Breast epithelium (tissue), 4 donors: ENCODE results near the gene SDR42E2. TPM values are rescaled to one million over a fixed set of nuclear protein-coding genes. Genes with fewer than 3 reads are reported as not detected.
A peak's percentile ranks its signal among the peaks of the same experiment; 100 is the strongest.

Experiments
- DNase-seq, 2 donors: peaks; one replicate each; pipeline ENCODE4 v3.0.0-alpha.2; 2019; ENCODE audit warnings: low spot score in 2 of 2
- H3K27ac ChIP-seq, 2 donors: fragments of 200-600 bp; sonication (generic) in 1 of 2; one replicate each; pipeline ENCODE4 v1.5.1; 2016 to 2019; ENCODE audit warnings: mild to moderate bottlenecking in 1 of 2
- H3K27me3 ChIP-seq, 2 donors: fragments of 200-600 bp; sonication (generic) in 1 of 2; one replicate each; pipeline versions ENCODE4 v1.5.1 to v1.6.0; 2017 to 2019; ENCODE audit warnings: control low read depth in 1 of 2, mild to moderate bottlenecking in 1 of 2
- H3K36me3 ChIP-seq: fragments of 200-600 bp; one replicate; pipeline ENCODE4 v1.5.1; 2019
- H3K4me1 ChIP-seq, 2 donors: fragments of 200-600 bp; sonication (generic); one replicate each; pipeline ENCODE4 v1.5.1; 2016 to 2019; ENCODE audit warnings: control low read depth in 1 of 2
- H3K4me3 ChIP-seq, 3 donors: fragments of 200-600 bp; sonication (generic); 1 replicate in 2 of 3; 2 replicates in 1 of 3; pipeline ENCODE4 v1.5.1; 2016 to 2019; ENCODE audit warnings: mild to moderate bottlenecking in 3 of 3, moderate library complexity in 2 of 3
- H3K9me3 ChIP-seq, 2 donors: fragments of 200-600 bp; sonication (generic) in 1 of 2; one replicate each; pipeline ENCODE4 v1.5.1; 2016 to 2019; ENCODE audit warnings: control low read depth in 1 of 2
- POLR2A ChIP-seq: fragments of 450-650 bp; IDR thresholded peaks from one replicate; pipeline ENCODE4 v1.6.1; 2016; ENCODE audit warnings: antibody characterized with exemption, mild to moderate bottlenecking, moderate library complexity
- POLR2AphosphoS5 ChIP-seq, 3 donors: sonication (generic); formaldehyde crosslinking; IDR thresholded peaks; one replicate each; pipeline ENCODE4 v1.6.1; 2017; ENCODE audit warnings: antibody characterized with exemption in 3 of 3
- intact Hi-C: fragments of 100-400 bp; cut with DNase I; formaldehyde crosslinking; loops from one replicate; pipeline ENCODE4 v1.15.1; 2023; ENCODE audit warnings: low total_unique reads
- total RNA-seq, 3 donors: library from RNA; depleted of rRNA; stranded (reverse); fragments of >200 nt; gene quantifications; one replicate each; pipeline ENCODE4 v1.1.0, GENCODE V29; 2016
- TF ChIP-seq, protein P1 (sequence below), 3 donors: fragments of 450-650 bp; IDR thresholded peaks; one replicate each; pipeline ENCODE4 v1.5.1; 2016 to 2017; ENCODE audit warnings: antibody characterized with exemption in 3 of 3, mild to moderate bottlenecking in 3 of 3, moderate library complexity in 3 of 3

The SDR42E2 gene
- total RNA-seq, 3 donors from 2014 or later, result 0.16 TPM; not detected in 2

DNA sequence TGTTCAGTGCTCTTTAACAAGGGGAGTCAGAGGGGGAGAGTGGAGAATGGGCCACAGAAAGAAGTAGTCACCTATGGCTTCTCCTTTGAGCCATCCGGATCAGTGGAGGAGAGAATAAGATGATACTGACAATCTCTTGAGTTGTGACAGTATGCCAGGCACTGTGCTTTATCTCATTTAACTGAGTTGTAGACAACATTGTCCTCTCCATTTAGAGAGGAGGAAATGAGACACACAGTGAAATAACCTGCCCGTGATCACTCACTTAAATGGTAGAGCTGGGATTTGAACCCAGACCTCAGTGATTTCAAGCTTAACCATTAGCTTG lies 25.9 kb downstream of the SDR42E2 start:
- no peak overlapping the region for H3K4me3 ChIP-seq
- H3K9me3 ChIP-seq, result no peaks in the 10 kb centered on the region
- no peak for DNase-seq
- H3K27ac ChIP-seq, result peak overlapping the region; percentile 97 to 98
- no peaks in the 10 kb centered on the region for H3K27me3 ChIP-seq
- H3K4me1 ChIP-seq, result peaks cover 9 to 11% of the 10 kb centered on the region in 2 donors
- H3K36me3 ChIP-seq, result no peaks in the 10 kb centered on the region
- intact Hi-C loops, result loop anchor here (5.0 kb wide), 1 partner anchor 186 kb away; the partner anchor contains the start of gene PDZD9
- TF ChIP-seq POLR2A (no peak), POLR2AphosphoS5 (IDR thresholded peaks at IDR 0.05) (no peak)
- TF ChIP-seq, protein P1, sequence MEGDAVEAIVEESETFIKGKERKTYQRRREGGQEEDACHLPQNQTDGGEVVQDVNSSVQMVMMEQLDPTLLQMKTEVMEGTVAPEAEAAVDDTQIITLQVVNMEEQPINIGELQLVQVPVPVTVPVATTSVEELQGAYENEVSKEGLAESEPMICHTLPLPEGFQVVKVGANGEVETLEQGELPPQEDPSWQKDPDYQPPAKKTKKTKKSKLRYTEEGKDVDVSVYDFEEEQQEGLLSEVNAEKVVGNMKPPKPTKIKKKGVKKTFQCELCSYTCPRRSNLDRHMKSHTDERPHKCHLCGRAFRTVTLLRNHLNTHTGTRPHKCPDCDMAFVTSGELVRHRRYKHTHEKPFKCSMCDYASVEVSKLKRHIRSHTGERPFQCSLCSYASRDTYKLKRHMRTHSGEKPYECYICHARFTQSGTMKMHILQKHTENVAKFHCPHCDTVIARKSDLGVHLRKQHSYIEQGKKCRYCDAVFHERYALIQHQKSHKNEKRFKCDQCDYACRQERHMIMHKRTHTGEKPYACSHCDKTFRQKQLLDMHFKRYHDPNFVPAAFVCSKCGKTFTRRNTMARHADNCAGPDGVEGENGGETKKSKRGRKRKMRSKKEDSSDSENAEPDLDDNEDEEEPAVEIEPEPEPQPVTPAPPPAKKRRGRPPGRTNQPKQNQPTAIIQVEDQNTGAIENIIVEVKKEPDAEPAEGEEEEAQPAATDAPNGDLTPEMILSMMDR (IDR thresholded peaks at IDR 0.05), result no peak

DNA sequence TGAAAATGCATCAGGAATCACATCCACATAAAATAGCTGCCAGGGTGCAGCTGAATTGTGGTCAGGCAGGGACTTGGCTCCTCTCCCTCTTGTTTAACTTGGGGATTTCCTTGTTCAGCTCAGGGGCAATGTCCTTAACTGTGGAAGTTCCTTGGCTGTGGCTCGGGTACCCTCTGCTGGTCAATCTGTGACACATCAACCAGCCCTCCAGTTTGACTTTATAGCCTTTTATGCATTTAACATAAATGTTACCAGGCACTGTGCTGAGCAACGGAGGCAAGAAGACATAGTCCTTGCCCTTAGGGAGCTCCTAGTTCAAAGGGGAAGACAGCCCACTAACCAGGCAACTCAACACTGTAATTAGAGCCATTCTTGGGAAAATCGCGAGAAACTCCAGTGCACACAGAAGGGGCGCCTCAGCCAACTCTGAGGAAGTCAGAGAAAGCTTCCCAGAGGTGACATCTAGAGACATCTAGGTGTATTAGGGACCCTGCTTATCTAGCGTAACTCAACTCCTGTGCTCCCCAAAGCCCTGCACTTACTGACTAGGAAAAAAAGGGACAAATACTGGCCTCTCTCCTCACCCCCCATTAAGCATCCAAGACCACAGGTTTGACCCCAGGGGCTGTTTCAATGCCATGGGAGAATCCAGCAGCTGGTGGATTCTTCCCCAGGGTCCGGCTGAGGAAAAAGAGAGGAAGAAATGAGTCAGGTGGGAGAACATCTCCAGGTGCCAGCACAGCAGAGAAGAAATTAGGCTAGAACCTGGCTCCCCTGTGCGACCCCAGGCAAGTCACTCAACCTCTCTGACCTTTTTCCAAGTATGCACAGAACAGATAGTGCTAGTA lies 26.5 kb downstream of the SDR42E2 start:
- Histone ChIP-seq H3K4me3 (peak overlapping the region in 2 of 3 donors; percentile 68 to 90), H3K9me3 (no peaks in the 10 kb centered on the region), H3K27me3 (no peaks in the 10 kb centered on the region), H3K27ac (peak overlapping the region; percentile 97 to 98), H3K36me3 (no peaks in the 10 kb centered on the region), H3K4me1 (peaks cover 9 to 11% of the 10 kb centered on the region in 2 donors)
- peak; percentile 65 to 79 for DNase-seq
- intact Hi-C loops, result loop anchor here (5.0 kb wide), 1 partner anchor 187 kb away; the partner anchor contains the start of gene PDZD9
- TF ChIP-seq POLR2A (no peak), POLR2AphosphoS5 (IDR thresholded peaks at IDR 0.05) (peak in 2 of 3 donors; percentile 22 to 57)
- TF ChIP-seq, protein P1 (IDR thresholded peaks at IDR 0.05), result peak; percentile 69 to 91 (median 88)

DNA sequence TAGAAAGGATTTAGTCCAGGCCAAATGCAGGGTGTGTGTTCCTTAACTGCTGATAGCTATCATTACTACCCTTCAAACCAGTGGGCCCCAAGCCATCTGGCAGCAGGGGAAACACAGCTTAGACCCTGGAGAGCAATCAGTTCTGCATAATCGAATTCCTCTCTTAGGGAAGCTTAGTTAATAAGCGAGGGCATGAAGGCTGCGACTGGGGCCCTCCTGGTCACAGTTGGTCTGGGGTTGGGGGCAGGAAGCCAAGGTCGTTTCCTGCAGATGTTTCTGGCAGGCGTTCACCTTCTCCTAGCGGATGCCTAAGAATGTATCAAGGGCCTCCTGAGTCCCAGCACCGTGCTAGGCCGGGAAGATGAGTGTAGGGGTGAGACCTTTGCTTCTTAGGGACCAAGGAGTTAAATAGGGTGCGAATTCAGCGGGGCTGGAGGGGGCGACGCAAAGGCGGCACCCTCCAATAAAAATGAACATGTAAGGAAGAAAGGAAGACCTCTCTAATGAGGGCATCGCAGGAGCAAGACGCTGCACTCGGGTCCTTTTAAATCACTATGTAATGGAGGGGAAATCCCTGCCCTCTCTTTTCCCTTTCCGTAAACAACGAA lies 27.3 kb downstream of the SDR42E2 start:
- H3K9me3 ChIP-seq, result no peaks in the 10 kb centered on the region
- intact Hi-C loops, result loop anchor here (5.0 kb wide), 1 partner anchor 187 kb away; the partner anchor contains the start of gene PDZD9
- TF ChIP-seq, protein P1 (IDR thresholded peaks at IDR 0.05), result no peak
- TF ChIP-seq POLR2A (no peak), POLR2AphosphoS5 (IDR thresholded peaks at IDR 0.05) (no peak)
- H3K27ac ChIP-seq, result peak overlapping the region; percentile 97 to 98
- peaks cover 9 to 11% of the 10 kb centered on the region in 2 donors for H3K4me1 ChIP-seq
- H3K4me3 ChIP-seq, result peak overlapping the region; percentile 60 to 90 (median 68)
- H3K36me3 ChIP-seq, result no peaks in the 10 kb centered on the region
- H3K27me3 ChIP-seq, result no peaks in the 10 kb centered on the region
- peak; percentile 58 to 59 for DNase-seq

DNA sequence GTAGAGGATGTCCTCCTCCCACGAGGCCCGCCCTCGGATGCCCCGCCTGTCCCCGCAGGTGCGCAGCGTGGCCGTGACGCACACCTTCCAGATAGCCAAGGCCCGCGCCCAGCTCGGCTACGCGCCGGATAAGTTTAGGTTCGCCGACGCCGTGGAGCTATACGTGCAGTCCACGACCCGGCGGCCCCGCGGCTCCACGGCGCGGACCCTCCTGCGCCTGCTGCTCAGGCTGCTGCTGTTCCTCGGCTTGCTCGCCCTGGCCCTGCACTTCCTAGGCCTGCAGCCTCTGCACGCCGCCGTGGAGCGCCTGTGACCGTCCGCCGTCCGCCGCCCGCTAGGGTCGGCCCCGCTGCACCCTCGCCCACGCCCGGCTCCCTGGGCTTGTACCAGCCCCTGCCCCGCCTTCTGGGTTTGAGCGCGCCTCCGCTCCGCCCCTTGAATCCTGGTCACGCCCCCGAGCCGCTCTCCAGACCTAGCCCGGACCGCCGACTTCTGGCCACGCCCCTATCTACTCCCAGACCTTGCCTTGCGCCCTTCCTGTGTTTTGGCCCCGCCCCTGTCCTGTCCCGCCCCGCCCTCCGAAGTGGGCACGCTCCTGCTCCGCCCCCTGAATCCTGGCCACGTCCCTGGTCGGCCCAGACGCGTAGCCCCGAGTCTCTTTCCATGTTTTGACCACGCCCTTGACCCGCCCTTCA lies 27.9 kb downstream of the SDR42E2 start:
- peak overlapping the region; percentile 97 to 98 for H3K27ac ChIP-seq
- H3K4me3 ChIP-seq, result peak overlapping the region; percentile 60 to 90 (median 68)
- TF ChIP-seq, protein P1 (IDR thresholded peaks at IDR 0.05), result no peak
- TF ChIP-seq POLR2AphosphoS5 (IDR thresholded peaks at IDR 0.05), result peak; percentile 76 to 87 (median 80)
- peak; percentile 43 for TF ChIP-seq POLR2A
- DNase-seq, result peak; percentile 86 to 87
- peaks cover 9 to 11% of the 10 kb centered on the region in 2 donors for H3K4me1 ChIP-seq
- H3K9me3 ChIP-seq, result no peaks in the 10 kb centered on the region
- H3K27me3 ChIP-seq, result no peaks in the 10 kb centered on the region
- intact Hi-C loops, result no loop called here
- H3K36me3 ChIP-seq, result no peaks in the 10 kb centered on the region
